Measurements from ENCODE around the gene KRTAP1-5.
"Not testable (repeated sequence)": the region's sequence is repeated elsewhere in the genome, so short reads cannot be mapped to it uniquely, and the experiment has no call there.

Gene KRTAP1-5

DNA sequence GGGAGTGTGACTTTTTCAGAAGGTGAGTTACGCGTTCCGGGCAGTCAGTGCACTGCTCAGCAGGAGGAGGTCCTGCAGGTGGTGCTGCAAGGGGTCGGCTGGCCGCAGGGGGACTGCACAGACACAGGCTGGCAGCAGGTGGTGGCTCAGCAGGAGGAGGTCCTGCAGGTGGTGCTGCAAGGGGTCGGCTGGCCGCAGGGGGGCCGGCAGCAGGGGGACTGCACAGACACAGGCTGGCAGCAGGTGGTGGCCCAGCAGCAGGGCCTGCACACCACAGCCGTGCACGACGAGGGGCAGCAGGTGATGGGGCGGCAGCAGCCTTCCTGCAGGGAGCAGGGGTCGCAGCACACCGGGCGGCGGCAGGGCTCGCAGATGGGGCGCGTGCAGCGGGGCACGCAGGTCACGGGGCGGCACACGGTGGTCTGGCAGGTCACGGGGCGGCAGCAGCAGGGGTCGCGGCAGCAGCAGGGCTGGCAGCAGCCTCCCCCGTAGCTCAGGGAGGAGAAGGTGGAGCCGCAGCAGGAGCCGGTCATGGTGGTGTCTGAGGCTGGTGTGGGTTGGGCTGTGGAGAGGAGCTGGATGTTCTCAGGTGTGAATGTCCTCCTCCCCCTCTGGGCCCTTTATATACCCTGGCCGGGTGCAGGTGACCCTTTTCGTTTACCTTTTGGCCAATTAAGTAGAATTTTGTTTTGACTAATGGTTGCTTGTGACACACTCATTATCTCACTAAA is 19.9 kb upstream of the KRTAP1-5 start, which contains the start of gene KRTAP2-1:
Gene KRTAP2-1, minus strand, starts transcription at position 582 of the 731 bp plus-strand sequence. Its CDS starts 49 bp downstream, at position 533.
- DNase-seq = not testable (repeated sequence)

GRCh38 chr17:41042953-41043352 is 15.9 kb upstream of the KRTAP1-5 start:
- DNase-seq = no peak

DNA sequence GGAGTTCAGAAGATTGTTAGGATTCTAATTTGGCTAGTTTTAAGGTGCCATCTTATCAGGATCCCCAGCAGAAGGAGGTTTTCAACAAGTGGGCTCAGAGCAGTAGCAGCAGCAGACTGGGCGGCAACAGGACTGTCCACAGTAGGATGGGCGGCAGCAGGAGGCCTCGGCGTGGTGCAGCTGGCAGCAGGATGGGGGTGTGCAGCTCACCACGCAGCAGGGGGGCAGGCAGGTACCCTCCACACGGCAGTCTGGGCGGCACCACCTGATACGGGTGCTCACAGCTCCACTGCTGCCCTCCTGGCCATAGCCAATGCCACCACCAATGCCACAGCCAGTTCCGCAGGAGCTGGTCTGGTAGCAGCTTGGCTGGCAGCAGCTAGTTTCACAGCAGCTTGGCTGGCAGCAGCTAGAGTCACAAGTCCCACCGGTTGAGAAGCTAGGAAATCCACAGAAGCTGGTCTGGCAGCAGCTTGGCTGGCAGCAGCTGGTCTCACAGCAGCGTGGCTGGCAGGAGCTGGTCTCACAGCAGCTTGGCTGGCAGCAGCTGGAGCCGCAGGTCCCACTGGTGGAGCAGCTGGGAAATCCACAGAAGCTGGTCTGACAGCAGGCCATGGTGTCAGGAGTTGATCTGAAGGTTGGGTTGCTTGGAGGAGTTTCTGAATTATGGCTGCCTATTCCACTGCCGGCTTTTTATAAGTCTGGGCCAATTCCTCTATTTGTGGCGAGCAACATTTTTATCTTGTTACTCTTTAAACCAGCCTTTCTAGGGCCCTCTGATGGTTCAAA is 14.0 kb upstream of the KRTAP1-5 start, which contains the start of gene KRTAP1-1:
Gene KRTAP1-1, minus strand, starts transcription at position 668 of the 789 bp plus-strand sequence. Its CDS starts 53 bp downstream, at position 615.
- DNase-seq = not testable (repeated sequence)

- DNase-seq = no peak
These were observed 10.9 kb upstream of the KRTAP1-5 start for GRCh38 chr17:41037853-41038350.

- not testable (repeated sequence) for DNase-seq
These were observed 7.4 kb upstream of the KRTAP1-5 start, which contains the start of gene KRTAP1-3 for GRCh38 chr17:41034346-41034935. Gene KRTAP1-3 (minus strand): TSS chr17:41034874. CDS start chr17:41034821, 53 bp downstream.

GRCh38 chr17:41029633-41030245 is 2.7 kb upstream of the KRTAP1-5 start, which contains the start of gene KRTAP1-4:
Gene KRTAP1-4 (minus strand): TSS chr17:41030195. CDS start chr17:41030078, 117 bp downstream.
- DNase-seq = no peak

GRCh38 chr17:41024697-41025096 is 2.3 kb downstream of the KRTAP1-5 start:
- DNase-seq = no peak

DNA sequence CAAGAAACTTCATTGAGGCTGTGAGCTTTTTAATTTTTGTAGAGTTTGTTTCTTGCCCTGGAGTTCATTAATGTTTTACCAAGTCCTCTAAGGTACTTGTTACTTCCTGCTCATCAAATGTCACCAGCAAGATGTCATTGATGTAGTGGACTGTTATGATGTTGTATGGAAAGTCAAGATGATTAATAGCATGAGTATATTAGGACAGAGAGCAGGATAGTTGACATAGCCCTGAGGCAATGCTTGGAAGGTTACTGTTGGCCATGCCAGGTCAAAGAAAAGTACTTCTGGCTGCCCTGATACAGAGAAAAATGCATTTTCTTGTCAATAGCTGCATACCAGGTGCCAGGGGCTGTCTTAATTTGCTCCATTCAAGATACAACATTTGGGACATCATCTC is 6.7 kb downstream of the KRTAP1-5 start:
- no peak for DNase-seq

GRCh38 chr17:41019415-41019814 is 7.6 kb downstream of the KRTAP1-5 start:
- no peak for DNase-seq

DNA sequence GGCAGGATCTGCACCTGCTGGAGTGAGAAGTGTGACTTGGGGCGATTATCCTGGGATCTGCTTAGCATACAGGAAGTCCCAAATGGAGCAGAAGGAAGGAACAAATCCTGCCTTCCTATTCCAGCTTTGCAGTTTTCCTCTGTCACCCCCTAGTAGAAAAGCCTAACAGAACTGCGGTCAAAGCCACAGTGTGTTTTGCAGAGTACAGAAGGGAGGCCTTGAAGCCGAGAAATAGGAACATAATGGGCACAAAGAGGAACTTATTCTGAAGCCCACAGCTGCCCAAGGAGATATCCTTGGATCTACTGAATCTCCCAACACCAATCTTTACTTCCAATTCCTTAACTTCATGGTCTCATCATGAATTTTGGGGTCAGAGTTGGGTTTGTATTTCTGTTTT is 8.5 kb downstream of the KRTAP1-5 start:
- DNase-seq = no peak

DNA sequence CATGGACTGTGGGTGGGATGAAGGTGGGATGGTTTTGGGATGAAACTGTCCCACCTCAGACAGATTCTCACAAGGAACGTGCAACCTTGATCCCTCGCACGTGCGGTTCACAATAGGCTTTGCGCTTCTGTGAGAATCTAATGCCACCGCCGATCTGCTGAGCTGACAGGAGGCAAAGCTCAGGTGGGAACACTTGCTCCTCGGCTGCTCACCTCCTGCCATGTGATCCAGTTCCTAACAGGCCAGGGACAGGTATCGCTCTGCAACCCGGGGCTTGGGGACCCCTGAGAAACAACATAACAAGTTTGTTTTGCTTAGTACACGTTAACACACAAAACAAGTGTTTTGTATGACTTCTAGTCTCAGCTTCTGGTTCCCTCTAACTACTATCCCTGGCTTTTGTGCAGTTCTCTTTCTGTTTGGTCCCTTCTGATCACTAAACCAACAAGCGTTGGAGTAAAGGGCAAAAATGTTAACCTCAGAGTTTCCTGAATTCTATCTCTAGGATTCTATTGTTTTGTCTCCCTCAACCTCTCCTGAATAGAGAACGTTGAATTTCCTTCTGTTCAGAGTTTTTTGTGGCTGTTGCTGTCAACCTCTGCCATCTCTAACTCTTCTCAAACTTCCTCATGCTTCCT is 10.3 kb downstream of the KRTAP1-5 start:
- DNase-seq = no peak

DNA sequence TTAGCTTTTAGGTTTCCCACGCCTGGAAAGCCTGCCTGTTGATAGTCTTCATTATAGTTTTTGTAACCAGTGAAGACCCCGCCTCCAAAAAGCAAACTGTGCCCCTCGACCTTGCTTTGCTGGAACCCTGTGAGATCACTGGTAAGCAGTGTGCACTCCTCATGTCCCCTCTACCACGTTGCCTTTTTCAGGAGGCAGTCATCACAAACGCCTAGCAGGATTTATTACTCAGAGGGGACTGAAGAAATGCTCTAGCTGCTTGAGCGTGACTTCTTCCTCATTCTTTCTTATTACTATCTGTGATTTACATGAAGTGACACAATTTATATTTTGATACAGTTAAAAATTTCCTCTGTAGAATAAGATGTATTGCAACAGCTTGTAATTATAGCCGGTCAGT is 11.6 kb downstream of the KRTAP1-5 start:
- DNase-seq = no peak

GRCh38 chr17:41013606-41014005 is 13.4 kb downstream of the KRTAP1-5 start:
- DNase-seq = no peak

DNA sequence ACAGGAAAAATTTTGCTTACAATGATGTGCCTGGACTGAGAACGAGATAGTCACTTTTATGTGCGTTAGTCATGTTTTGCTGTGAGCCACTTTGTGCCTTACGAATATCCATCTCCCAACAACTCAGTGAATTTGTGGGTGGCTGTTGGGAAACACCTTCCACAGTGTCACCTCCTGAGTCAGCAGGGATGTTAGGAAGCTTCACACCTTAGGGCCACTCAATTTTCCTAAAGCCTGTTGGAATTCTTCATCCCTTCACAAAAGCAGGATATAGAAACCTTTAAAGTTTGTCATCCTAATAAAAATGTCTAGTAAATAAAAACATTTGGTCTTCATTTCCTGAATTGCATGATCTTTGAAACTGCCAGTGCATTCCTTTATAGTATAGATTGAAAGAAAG is 13.8 kb downstream of the KRTAP1-5 start:
- no peak for DNase-seq

- no peak for DNase-seq
These were observed 14.5 kb downstream of the KRTAP1-5 start for GRCh38 chr17:41012326-41013120.

GRCh38 chr17:41010441-41010840 is 16.6 kb downstream of the KRTAP1-5 start:
- DNase-seq = no peak

DNA sequence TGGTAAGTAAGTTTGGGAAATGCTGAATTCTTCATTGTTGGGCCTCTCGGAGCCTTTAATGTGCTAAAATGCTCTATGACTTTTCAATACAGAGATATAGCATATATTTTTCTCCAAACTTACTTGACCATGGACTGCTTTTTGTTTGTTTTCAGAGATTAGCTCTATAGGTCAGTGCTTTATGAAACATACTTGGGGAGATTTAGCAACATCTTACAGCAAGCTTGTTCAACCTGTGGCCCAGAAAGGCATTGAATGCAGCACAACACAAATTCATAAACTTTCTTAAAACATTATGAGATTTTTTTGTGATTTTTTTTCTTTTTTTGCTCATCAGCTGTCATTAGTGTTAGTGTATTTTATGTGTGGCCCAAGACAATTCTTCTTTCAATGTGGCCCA is 17.1 kb downstream of the KRTAP1-5 start:
- DNase-seq = no peak

GRCh38 chr17:41009301-41009760 is 17.7 kb downstream of the KRTAP1-5 start:
- no peak for DNase-seq

- no peak for DNase-seq
These were observed 18.2 kb downstream of the KRTAP1-5 start, which contains the start of gene KRTAP3-1 for GRCh38 chr17:41008811-41009210. Gene KRTAP3-1 (minus strand): TSS chr17:41009128. CDS start chr17:41009074, 54 bp downstream.

DNA sequence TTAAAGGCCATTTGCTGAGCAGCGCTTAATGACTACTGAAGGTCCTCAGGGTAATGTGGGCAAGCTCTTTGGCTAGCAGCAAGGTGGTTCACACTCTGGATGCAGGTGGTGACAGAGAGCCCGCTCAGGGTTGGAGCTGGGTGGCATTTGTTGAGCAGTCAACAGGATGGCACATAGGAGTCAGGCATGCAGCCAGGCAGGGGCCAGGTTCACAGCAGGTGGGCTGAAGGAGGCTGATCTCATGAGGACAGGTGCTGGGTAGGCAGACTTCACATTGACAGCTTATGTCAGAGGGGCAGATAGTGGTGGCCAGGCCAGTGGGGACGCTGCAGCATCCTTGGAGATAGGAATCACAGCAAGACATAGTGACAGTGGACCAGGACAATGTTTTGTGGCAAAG is 22.6 kb downstream of the KRTAP1-5 start:
- DNase-seq = no peak

DNA sequence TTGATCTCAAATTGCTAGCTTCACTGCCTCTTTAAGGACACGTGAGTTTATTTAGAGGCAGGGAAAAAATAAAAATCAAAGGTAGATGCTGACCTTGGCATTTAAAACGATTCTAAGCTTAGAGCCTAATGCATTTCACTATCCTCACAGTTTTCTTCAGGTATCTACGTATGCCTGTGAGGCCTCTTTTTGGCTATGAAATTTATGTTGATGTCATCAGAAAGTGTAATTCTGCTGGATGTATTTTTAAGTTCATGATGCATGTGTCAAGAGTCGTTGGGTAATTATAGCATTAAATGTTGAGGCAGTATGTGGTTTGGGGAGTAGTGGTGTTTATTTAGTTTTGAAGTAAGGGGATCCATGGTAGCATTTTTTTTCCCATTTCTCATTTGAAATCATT is 23.1 kb downstream of the KRTAP1-5 start:
- DNase-seq = no peak

Data from NCI-H2227 treated with DMSO at 0.1 percent for 48 hours (cell line).